Neural cell (in vitro differentiated cells): ENCODE measurements around the gene LSAMP. TPM values are rescaled to one million over a fixed set of nuclear protein-coding genes. Genes with fewer than 3 reads are reported as not detected.
A peak's percentile ranks its signal among the peaks of the same experiment; 100 is the strongest.

ENCODE experiments used
- H2AFZ ChIP-seq: fragments of 200-600, 300-800 bp; sonication (generic), shearing (Covaris generic); 2 replicates; pipeline ENCODE4 v1.6.0; 2014; ENCODE audit warnings: low read depth, mild to moderate bottlenecking, antibody characterized with exemption, low read length, moderate library complexity
- H3F3A ChIP-seq: fragments of 200-600 bp; shearing (Covaris generic); 2 replicates; pipeline ENCODE4 v1.6.1; 2016; ENCODE audit warnings: mild to moderate bottlenecking, moderate library complexity, mixed read lengths, antibody characterized with exemption, low read length; ENCODE audit not compliant: insufficient read depth, poor library complexity, severe bottlenecking
- H3K27ac ChIP-seq: fragments of 200-600, 300-800 bp; sonication (generic), shearing (Covaris generic); 2 replicates; pipeline ENCODE4 v1.5.1; 2014; ENCODE audit warnings: mild to moderate bottlenecking, low read length, moderate library complexity
- H3K27me3 ChIP-seq: fragments of 300-800, 200-600 bp; sonication (generic), shearing (Covaris generic); 2 replicates; pipeline ENCODE4 v1.6.0; 2014; ENCODE audit warnings: mild to moderate bottlenecking, low read depth, low read length, moderate library complexity; ENCODE audit not compliant: insufficient read depth
- H3K36me3 ChIP-seq: fragments of 300-800, 200-600 bp; sonication (generic), shearing (Covaris generic); 2 replicates; pipeline ENCODE4 v1.5.1; 2014; ENCODE audit warnings: mild to moderate bottlenecking, antibody characterized with exemption, low read length, moderate library complexity; ENCODE audit not compliant: insufficient read depth
- H3K4me2 ChIP-seq: fragments of 300-800, 200-600 bp; sonication (generic), shearing (Covaris generic); 2 replicates; pipeline ENCODE4 v1.6.0; 2014; ENCODE audit warnings: mild to moderate bottlenecking, low read length
- H3K4me3 ChIP-seq: fragments of 300-800, 200-600 bp; sonication (generic), shearing (Covaris generic); 2 replicates; pipeline ENCODE4 v1.5.1; 2014; ENCODE audit warnings: mild to moderate bottlenecking, low read length, moderate library complexity
- H3K79me2 ChIP-seq: fragments of 200-600 bp; shearing (Covaris generic); replicated peaks from 2 replicates; pipeline ENCODE4 v1.6.0; 2014; ENCODE audit warnings: mild to moderate bottlenecking, low read length, moderate library complexity; ENCODE audit not compliant: insufficient read depth
- H3K9ac ChIP-seq: fragments of 300-800, 200-600 bp; sonication (generic), shearing (Covaris generic); 2 replicates; pipeline ENCODE4 v1.6.1; 2016; ENCODE audit warnings: mild to moderate bottlenecking, low read length, mixed read lengths
- H3K9me2 ChIP-seq: fragments of 200-600 bp; shearing (Covaris generic); 2 replicates; pipeline ENCODE4 v1.6.1; 2016; ENCODE audit warnings: mild to moderate bottlenecking, low read length, mixed read lengths; ENCODE audit not compliant: insufficient read depth
- H3K9me3 ChIP-seq: fragments of 200-600, 300-800 bp; sonication (generic), shearing (Covaris generic); 2 replicates; pipeline ENCODE4 v1.6.1; 2016; ENCODE audit warnings: mild to moderate bottlenecking, mixed run types, low read length, moderate library complexity, mixed read lengths
- H4K20me1 ChIP-seq: fragments of 200-600 bp; shearing (Covaris generic); 2 replicates; pipeline ENCODE4 v1.6.1; 2016; ENCODE audit warnings: mild to moderate bottlenecking, mixed run types; ENCODE audit not compliant: insufficient read depth
- EP300 ChIP-seq: fragments of 450-650 bp; conservative IDR thresholded peaks from 2 replicates; pipeline ENCODE4 v1.6.1; 2014; ENCODE audit warnings: antibody characterized with exemption, mild to moderate bottlenecking, moderate library complexity; ENCODE audit not compliant: poor library complexity, severe bottlenecking
- EZH2 ChIP-seq: fragments of 200-600, 300-800 bp; shearing (Covaris generic), sonication (generic); IDR thresholded peaks from 2 replicates; pipeline ENCODE4 v1.6.1; 2014; ENCODE audit warnings: antibody characterized with exemption, low read length, borderline replicate concordance, mild to moderate bottlenecking; ENCODE audit not compliant: insufficient read depth, poor library complexity, severe bottlenecking
- MXI1 ChIP-seq: fragments of 450-650 bp; conservative IDR thresholded peaks from 2 replicates; pipeline ENCODE4 v1.6.1; 2014; ENCODE audit warnings: antibody characterized with exemption, mild to moderate bottlenecking; ENCODE audit not compliant: poor library complexity, severe bottlenecking
- POLR2AphosphoS5 ChIP-seq: IDR thresholded peaks from 2 replicates; pipeline ENCODE4 v1.6.1; 2012
- RAD21 ChIP-seq: fragments of 450-650 bp; conservative IDR thresholded peaks from 2 replicates; pipeline ENCODE4 v1.6.1; 2014; ENCODE audit warnings: antibody characterized with exemption, mild to moderate bottlenecking, moderate library complexity
- SMC3 ChIP-seq: fragments of 450-650 bp; conservative IDR thresholded peaks from 2 replicates; pipeline ENCODE4 v1.6.1; 2014; ENCODE audit warnings: antibody characterized with exemption, mild to moderate bottlenecking, moderate library complexity; ENCODE audit not compliant: poor library complexity
- TAF1 ChIP-seq: IDR thresholded peaks from 2 replicates; pipeline ENCODE4 v1.6.1; 2012; ENCODE audit warnings: low read depth
- polyA plus RNA-seq: library from polyadenylated mRNA; depleted of rRNA; stranded (reverse); fragments of >200 nt; gene quantifications from 2 replicates; pipeline ENCODE4 v1.2.3, GENCODE V29; 2014
- TF ChIP-seq, protein P1 (sequence below): fragments of 450-650 bp; IDR thresholded peaks from 2 replicates; pipeline ENCODE4 v1.5.1; 2014; ENCODE audit warnings: antibody characterized with exemption, mild to moderate bottlenecking, moderate library complexity; ENCODE audit not compliant: poor library complexity, severe bottlenecking
- TF ChIP-seq, protein P2 (sequence below): IDR thresholded peaks from 2 replicates; pipeline ENCODE4 v1.6.1; 2012; ENCODE audit warnings: borderline replicate concordance

LSAMP gene
- polyA plus RNA-seq, 1 donor from 2014 or later = 93.6 TPM

- no peaks in the 10 kb centered on the region for H3K9me2 ChIP-seq
- no peak overlapping the region for H3K9ac ChIP-seq
- no peaks in the 10 kb centered on the region for H3K9me3 ChIP-seq
- H3K27me3 ChIP-seq = no peaks in the 10 kb centered on the region
- TF ChIP-seq TAF1 = no peak
- no peak for TF ChIP-seq RAD21
- TF ChIP-seq EP300 = no peak
- TF ChIP-seq, protein P1, sequence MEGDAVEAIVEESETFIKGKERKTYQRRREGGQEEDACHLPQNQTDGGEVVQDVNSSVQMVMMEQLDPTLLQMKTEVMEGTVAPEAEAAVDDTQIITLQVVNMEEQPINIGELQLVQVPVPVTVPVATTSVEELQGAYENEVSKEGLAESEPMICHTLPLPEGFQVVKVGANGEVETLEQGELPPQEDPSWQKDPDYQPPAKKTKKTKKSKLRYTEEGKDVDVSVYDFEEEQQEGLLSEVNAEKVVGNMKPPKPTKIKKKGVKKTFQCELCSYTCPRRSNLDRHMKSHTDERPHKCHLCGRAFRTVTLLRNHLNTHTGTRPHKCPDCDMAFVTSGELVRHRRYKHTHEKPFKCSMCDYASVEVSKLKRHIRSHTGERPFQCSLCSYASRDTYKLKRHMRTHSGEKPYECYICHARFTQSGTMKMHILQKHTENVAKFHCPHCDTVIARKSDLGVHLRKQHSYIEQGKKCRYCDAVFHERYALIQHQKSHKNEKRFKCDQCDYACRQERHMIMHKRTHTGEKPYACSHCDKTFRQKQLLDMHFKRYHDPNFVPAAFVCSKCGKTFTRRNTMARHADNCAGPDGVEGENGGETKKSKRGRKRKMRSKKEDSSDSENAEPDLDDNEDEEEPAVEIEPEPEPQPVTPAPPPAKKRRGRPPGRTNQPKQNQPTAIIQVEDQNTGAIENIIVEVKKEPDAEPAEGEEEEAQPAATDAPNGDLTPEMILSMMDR = no peak
- peak; percentile 23 for TF ChIP-seq POLR2AphosphoS5
- H3K4me3 ChIP-seq = peak overlapping the region; percentile 27
- peak overlapping the region; percentile 43 for H3K27ac ChIP-seq
- no peaks in the 10 kb centered on the region for H3K36me3 ChIP-seq
- H3F3A ChIP-seq = peaks cover 3% of the 10 kb centered on the region
- H2AFZ ChIP-seq = no peak overlapping the region
- H3K79me2 ChIP-seq = no peaks in the 10 kb centered on the region
- H3K4me2 ChIP-seq = no peak overlapping the region
- H4K20me1 ChIP-seq = no peaks in the 10 kb centered on the region
Measured at GRCh38 chr3:115862099-115862498, 583.2 kb downstream of the LSAMP start.

DNA sequence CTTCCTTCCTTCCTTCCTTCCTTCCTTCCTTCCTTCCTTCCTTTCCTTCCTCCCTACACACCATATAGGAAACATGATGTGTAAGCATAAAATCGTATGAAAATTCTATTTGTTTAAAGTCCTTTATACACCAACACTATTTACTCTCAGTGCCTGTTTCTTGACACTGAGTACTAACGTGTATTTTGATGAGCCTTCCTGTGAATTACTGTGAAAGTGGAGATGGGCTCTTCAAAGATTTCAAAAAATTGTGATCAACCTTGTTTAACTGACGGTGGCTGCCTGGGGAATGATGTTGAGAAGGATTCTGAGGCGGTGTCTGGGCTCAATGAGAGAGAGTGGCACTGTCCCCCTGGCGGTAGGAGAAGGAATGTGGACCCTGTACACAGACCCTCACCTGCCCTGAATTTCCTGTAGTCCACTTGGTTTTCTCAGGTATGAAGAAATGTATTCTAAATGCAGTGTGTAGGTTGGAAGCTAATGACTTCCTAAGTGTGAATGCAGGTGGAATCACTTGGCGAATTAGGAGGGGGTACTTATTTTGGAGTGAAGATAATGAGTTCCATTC is 584.0 kb downstream of the LSAMP start:
- H3K9me2 ChIP-seq = no peaks in the 10 kb centered on the region
- peaks cover 3% of the 10 kb centered on the region for H3F3A ChIP-seq
- H3K4me2 ChIP-seq = no peak overlapping the region
- TF ChIP-seq EZH2 (no peak), SMC3 (no peak), MXI1 (no peak), TAF1 (no peak), EP300 (no peak), POLR2AphosphoS5 (no peak), RAD21 (no peak)
- TF ChIP-seq, protein P1 = no peak
- TF ChIP-seq, protein P2, sequence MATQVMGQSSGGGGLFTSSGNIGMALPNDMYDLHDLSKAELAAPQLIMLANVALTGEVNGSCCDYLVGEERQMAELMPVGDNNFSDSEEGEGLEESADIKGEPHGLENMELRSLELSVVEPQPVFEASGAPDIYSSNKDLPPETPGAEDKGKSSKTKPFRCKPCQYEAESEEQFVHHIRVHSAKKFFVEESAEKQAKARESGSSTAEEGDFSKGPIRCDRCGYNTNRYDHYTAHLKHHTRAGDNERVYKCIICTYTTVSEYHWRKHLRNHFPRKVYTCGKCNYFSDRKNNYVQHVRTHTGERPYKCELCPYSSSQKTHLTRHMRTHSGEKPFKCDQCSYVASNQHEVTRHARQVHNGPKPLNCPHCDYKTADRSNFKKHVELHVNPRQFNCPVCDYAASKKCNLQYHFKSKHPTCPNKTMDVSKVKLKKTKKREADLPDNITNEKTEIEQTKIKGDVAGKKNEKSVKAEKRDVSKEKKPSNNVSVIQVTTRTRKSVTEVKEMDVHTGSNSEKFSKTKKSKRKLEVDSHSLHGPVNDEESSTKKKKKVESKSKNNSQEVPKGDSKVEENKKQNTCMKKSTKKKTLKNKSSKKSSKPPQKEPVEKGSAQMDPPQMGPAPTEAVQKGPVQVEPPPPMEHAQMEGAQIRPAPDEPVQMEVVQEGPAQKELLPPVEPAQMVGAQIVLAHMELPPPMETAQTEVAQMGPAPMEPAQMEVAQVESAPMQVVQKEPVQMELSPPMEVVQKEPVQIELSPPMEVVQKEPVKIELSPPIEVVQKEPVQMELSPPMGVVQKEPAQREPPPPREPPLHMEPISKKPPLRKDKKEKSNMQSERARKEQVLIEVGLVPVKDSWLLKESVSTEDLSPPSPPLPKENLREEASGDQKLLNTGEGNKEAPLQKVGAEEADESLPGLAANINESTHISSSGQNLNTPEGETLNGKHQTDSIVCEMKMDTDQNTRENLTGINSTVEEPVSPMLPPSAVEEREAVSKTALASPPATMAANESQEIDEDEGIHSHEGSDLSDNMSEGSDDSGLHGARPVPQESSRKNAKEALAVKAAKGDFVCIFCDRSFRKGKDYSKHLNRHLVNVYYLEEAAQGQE = no peak
- H3K27me3 ChIP-seq = no peaks in the 10 kb centered on the region
- peak overlapping the region; percentile 43 for H3K27ac ChIP-seq
- H3K36me3 ChIP-seq = no peaks in the 10 kb centered on the region
- H3K9me3 ChIP-seq = no peaks in the 10 kb centered on the region
- no peak overlapping the region for H3K4me3 ChIP-seq
- H3K79me2 ChIP-seq = no peaks in the 10 kb centered on the region
- no peak overlapping the region for H2AFZ ChIP-seq
- H4K20me1 ChIP-seq = no peaks in the 10 kb centered on the region
- H3K9ac ChIP-seq = no peak overlapping the region
